Measurements from ENCODE around the gene FGF5.

GRCh38 chr4:80307183-80307735 lies 40.8 kb downstream of the FGF5 start:
- no peak for TF ChIP-seq POLR2AphosphoS5 (IDR thresholded peaks at IDR 0.05; ENCODE audit: low read depth, low read length)
- no peak for TF ChIP-seq CTCF (IDR thresholded peaks at IDR 0.05 in 2 of 3, conservative IDR thresholded peaks at IDR 0.05 in 1 of 3; ENCODE audit: borderline replicate concordance in 1 of 3, insufficient read depth in 1 of 3, low read depth in 2 of 3, low read length in 2 of 3)
- no peak for TF ChIP-seq EZH2 (IDR thresholded peaks at IDR 0.05)
